ENCODE results near the gene BNIPL. TPM values are rescaled to one million over a fixed set of nuclear protein-coding genes. Genes with fewer than 3 reads are reported as not detected.

Gene BNIPL
- total RNA-seq, 1 experiment from 2014 or later = 0.46 TPM

DNA sequence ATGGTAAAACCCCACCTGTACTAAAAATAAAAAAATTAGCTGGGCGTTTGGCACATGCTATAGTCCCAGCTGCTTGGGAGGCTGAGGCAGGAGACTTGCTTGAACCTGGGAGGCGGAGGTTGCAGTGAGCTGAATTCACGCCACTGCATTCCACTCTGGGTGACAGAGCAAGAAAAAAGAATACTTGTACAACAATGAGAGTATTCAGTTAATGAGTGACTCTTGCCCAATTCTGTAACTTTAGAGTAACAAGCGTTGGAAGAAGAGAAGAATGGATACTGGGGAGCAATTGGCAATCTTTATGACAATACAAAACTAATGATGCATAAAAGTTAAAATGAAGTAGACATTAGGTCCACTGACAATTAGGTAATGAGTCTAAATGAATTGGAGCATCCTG is 43.8 kb upstream of the BNIPL start:
- TF ChIP-seq, protein P1, sequence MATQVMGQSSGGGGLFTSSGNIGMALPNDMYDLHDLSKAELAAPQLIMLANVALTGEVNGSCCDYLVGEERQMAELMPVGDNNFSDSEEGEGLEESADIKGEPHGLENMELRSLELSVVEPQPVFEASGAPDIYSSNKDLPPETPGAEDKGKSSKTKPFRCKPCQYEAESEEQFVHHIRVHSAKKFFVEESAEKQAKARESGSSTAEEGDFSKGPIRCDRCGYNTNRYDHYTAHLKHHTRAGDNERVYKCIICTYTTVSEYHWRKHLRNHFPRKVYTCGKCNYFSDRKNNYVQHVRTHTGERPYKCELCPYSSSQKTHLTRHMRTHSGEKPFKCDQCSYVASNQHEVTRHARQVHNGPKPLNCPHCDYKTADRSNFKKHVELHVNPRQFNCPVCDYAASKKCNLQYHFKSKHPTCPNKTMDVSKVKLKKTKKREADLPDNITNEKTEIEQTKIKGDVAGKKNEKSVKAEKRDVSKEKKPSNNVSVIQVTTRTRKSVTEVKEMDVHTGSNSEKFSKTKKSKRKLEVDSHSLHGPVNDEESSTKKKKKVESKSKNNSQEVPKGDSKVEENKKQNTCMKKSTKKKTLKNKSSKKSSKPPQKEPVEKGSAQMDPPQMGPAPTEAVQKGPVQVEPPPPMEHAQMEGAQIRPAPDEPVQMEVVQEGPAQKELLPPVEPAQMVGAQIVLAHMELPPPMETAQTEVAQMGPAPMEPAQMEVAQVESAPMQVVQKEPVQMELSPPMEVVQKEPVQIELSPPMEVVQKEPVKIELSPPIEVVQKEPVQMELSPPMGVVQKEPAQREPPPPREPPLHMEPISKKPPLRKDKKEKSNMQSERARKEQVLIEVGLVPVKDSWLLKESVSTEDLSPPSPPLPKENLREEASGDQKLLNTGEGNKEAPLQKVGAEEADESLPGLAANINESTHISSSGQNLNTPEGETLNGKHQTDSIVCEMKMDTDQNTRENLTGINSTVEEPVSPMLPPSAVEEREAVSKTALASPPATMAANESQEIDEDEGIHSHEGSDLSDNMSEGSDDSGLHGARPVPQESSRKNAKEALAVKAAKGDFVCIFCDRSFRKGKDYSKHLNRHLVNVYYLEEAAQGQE (IDR thresholded peaks at IDR 0.05; ENCODE audit: insufficient read depth in 1 of 2, low read depth in 2 of 2, low read length in 1 of 2) = no peak
- TF ChIP-seq SIN3A (IDR thresholded peaks at IDR 0.05; ENCODE audit: borderline replicate concordance, insufficient read depth, low read depth, low read length) (no peak), POLR2AphosphoS5 (IDR thresholded peaks at IDR 0.05; ENCODE audit: low read depth, low read length) (no peak), TCF7L2 (IDR thresholded peaks at IDR 0.05; ENCODE audit: low read depth, low read length) (no peak)
- TF ChIP-seq, protein P2, sequence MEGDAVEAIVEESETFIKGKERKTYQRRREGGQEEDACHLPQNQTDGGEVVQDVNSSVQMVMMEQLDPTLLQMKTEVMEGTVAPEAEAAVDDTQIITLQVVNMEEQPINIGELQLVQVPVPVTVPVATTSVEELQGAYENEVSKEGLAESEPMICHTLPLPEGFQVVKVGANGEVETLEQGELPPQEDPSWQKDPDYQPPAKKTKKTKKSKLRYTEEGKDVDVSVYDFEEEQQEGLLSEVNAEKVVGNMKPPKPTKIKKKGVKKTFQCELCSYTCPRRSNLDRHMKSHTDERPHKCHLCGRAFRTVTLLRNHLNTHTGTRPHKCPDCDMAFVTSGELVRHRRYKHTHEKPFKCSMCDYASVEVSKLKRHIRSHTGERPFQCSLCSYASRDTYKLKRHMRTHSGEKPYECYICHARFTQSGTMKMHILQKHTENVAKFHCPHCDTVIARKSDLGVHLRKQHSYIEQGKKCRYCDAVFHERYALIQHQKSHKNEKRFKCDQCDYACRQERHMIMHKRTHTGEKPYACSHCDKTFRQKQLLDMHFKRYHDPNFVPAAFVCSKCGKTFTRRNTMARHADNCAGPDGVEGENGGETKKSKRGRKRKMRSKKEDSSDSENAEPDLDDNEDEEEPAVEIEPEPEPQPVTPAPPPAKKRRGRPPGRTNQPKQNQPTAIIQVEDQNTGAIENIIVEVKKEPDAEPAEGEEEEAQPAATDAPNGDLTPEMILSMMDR (IDR thresholded peaks at IDR 0.05) = no peak
- Histone ChIP-seq H3K27me3 (ENCODE audit: control insufficient read depth, insufficient read depth, low read length) (no peaks in the 10 kb centered on the region), H3K27ac (ENCODE audit: low read length) (no peak overlapping the region), H3K4me3 (ENCODE audit: low read depth in 2 of 2, low read length in 2 of 2) (no peak overlapping the region), H3K36me3 (ENCODE audit: control insufficient read depth, insufficient read depth, low read length) (no peaks in the 10 kb centered on the region), H3K4me1 (ENCODE audit: control insufficient read depth, insufficient read depth, low read length) (peaks cover 5% of the 10 kb centered on the region; the same call in 1 of the 2 replicates), H3K9me3 (ENCODE audit: control insufficient read depth, insufficient read depth, low read depth, low read length) (no peaks in the 10 kb centered on the region)
- DNase-seq (ENCODE audit: low read depth, low spot score) (no peak), ATAC-seq (no peak)
- no TSS peak for BruUV-seq (replicated peaks)
- POLR2A ChIA-PET = interaction anchor here (0.6 kb wide), 1 partner anchor 415 kb away, joined by 3 read pairs; no protein-coding TSS in a partner anchor
- intact Hi-C loops (cut with micrococcal nuclease; ENCODE audit: unreplicated experiment) (no loop called here), in situ Hi-C loops (cut with HindIII; ENCODE audit: low pct_unique_long_range_greater_than_20kb, low sequenced_read_pairs) (no loop called here)
- CTCF ChIA-PET = no interaction called here

DNA sequence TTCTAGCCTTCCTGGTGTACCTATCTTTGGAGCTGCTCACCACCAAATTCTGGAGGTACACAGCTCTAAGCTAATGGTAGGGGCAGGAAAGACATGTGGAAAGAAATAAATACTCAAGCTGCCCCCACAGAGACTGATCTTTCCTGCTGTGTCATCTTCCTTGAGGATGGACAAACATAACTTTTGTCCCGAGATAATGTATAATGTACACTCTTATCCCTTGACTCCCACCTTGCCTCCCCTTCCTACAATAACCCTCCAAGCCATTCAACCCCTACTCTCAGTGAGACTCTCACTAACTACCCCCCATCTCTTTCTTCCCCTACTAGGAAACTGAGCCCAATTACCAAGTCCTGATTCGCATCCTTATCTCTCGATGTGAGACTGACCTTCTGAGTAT is 42.1 kb upstream of the BNIPL start:
- TF ChIP-seq POLR2AphosphoS5 (IDR thresholded peaks at IDR 0.05; ENCODE audit: low read depth, low read length) = no peak
- TF ChIP-seq, protein P1 (IDR thresholded peaks at IDR 0.05; ENCODE audit: insufficient read depth in 1 of 2, low read depth in 2 of 2, low read length in 1 of 2) = no peak
- TF ChIP-seq, protein P2 (IDR thresholded peaks at IDR 0.05) = no peak
- no peak for TF ChIP-seq SIN3A (IDR thresholded peaks at IDR 0.05; ENCODE audit: borderline replicate concordance, insufficient read depth, low read depth, low read length)
- TF ChIP-seq TCF7L2 (IDR thresholded peaks at IDR 0.05; ENCODE audit: low read depth, low read length) = no peak
- DNase-seq (ENCODE audit: low read depth, low spot score) (no peak), ATAC-seq (no peak)
- H3K9me3 ChIP-seq (ENCODE audit: control insufficient read depth, insufficient read depth, low read depth, low read length) = no peaks in the 10 kb centered on the region
- H3K27me3 ChIP-seq (ENCODE audit: control insufficient read depth, insufficient read depth, low read length) = no peaks in the 10 kb centered on the region
- no peak overlapping the region for H3K4me3 ChIP-seq (ENCODE audit: low read depth in 2 of 2, low read length in 2 of 2)
- in situ Hi-C loops (cut with HindIII; ENCODE audit: low pct_unique_long_range_greater_than_20kb, low sequenced_read_pairs) = no loop called here
- POLR2A ChIA-PET = no interaction called here
- intact Hi-C loops (cut with micrococcal nuclease; ENCODE audit: unreplicated experiment) = no loop called here
- no peak overlapping the region for H3K27ac ChIP-seq (ENCODE audit: low read length)
- BruUV-seq (replicated peaks) = no TSS peak
- peaks cover 5% of the 10 kb centered on the region; the same call in 1 of the 2 replicates for H3K4me1 ChIP-seq (ENCODE audit: control insufficient read depth, insufficient read depth, low read length)
- no peaks in the 10 kb centered on the region for H3K36me3 ChIP-seq (ENCODE audit: control insufficient read depth, insufficient read depth, low read length)
- CTCF ChIA-PET = interaction anchor here (0.5 kb wide), 1 partner anchor 606 kb away, joined by 5 read pairs; no protein-coding TSS in a partner anchor

All from Panc1 (cell line).